Activated naive CD8-positive, alpha-beta T cell treated with anti-CD3 and anti-CD28 coated beads, Interleukin-2, amount 10 ng/mL, durations not matched to agents 7 days and 5 days (primary cell): ENCODE results near the gene PTPRC. TPM values are rescaled to one million over a fixed set of nuclear protein-coding genes. Genes with fewer than 3 reads are reported as not detected.

Experiments used
- ATAC-seq: fragments of 150-1000 bp; cut with Tn5 transposase; one replicate; pipeline ENCODE4 v1.10.0; 2021; ENCODE audit warnings: low read depth, moderate library complexity
- POLR2A ChIA-PET: fragments of 350-600 bp; sonication (Branson Sonifier 250); formaldehyde crosslinking; loops from one replicate; lab custom pipeline; 2021; ENCODE audit warnings: antibody characterized with exemption; lab: Charles Lee
- DNase-seq: peaks from one replicate; pipeline ENCODE4 v3.0.0; 2021
- H3K27ac Mint-ChIP-seq: one replicate; pipeline ENCODE4 v1.8.0; 2022; ENCODE audit warnings: mild to moderate bottlenecking, mixed read lengths
- H3K27me3 Mint-ChIP-seq: one replicate; pipeline ENCODE4 v1.8.0; 2022; ENCODE audit warnings: mild to moderate bottlenecking, moderate library complexity, mixed read lengths
- H3K36me3 Mint-ChIP-seq: one replicate; pipeline ENCODE4 v1.8.0; 2021; ENCODE audit warnings: mild to moderate bottlenecking, mixed read lengths
- H3K4me1 Mint-ChIP-seq: one replicate; pipeline ENCODE4 v1.8.0; 2021; ENCODE audit warnings: mixed read lengths
- H3K4me3 Mint-ChIP-seq: one replicate; pipeline ENCODE4 v1.8.0; 2022; ENCODE audit warnings: mild to moderate bottlenecking, moderate library complexity, mixed read lengths
- H3K9me3 Mint-ChIP-seq: one replicate; pipeline ENCODE4 v1.8.0; 2021; ENCODE audit warnings: mixed read lengths
- total RNA-seq, 2 experiments: library from RNA; stranded (reverse); gene quantifications; one replicate each; pipeline ENCODE4 v1.2.3, GENCODE V29; 2021

Gene PTPRC
- total RNA-seq, 2 experiments from 2014 or later = 828 to 854 TPM

GRCh38 chr1:198627436-198628066 lies 11.3 kb upstream of the PTPRC start:
- Mint-ChIP-seq H3K9me3 (no peaks in the 10 kb centered on the region), H3K27me3 (no peaks in the 10 kb centered on the region), H3K4me3 (peak overlapping the region; percentile 69), H3K36me3 (peaks cover 12% of the 10 kb centered on the region), H3K4me1 (peaks cover 75% of the 10 kb centered on the region), H3K27ac (peak overlapping the region; percentile 69)
- POLR2A ChIA-PET = no interaction called here
- no peak for DNase-seq
- ATAC-seq = peak; percentile 25

GRCh38 chr1:198628067-198628455 lies 10.8 kb upstream of the PTPRC start:
- H3K4me1 Mint-ChIP-seq = peaks cover 73% of the 10 kb centered on the region
- POLR2A ChIA-PET = no interaction called here
- ATAC-seq = no peak
- H3K27ac Mint-ChIP-seq = peak overlapping the region; percentile 77
- no peaks in the 10 kb centered on the region for H3K9me3 Mint-ChIP-seq
- no peaks in the 10 kb centered on the region for H3K27me3 Mint-ChIP-seq
- DNase-seq = no peak
- H3K36me3 Mint-ChIP-seq = peaks cover 13% of the 10 kb centered on the region
- peak overlapping the region; percentile 69 for H3K4me3 Mint-ChIP-seq

GRCh38 chr1:198629610-198630009 lies 9.2 kb upstream of the PTPRC start:
- DNase-seq (no peak), ATAC-seq (no peak)
- peaks cover 77% of the 10 kb centered on the region for H3K4me1 Mint-ChIP-seq
- POLR2A ChIA-PET = interaction anchor here (0.6 to 1.3 kb wide), 2 partner anchors 9 to 38 kb away, joined by 3 read pairs; no protein-coding TSS in a partner anchor
- H3K27ac Mint-ChIP-seq = peak overlapping the region; percentile 33
- peaks cover 2% of the 10 kb centered on the region for H3K9me3 Mint-ChIP-seq
- H3K4me3 Mint-ChIP-seq = peak overlapping the region; percentile 1
- peaks cover 20% of the 10 kb centered on the region for H3K36me3 Mint-ChIP-seq
- H3K27me3 Mint-ChIP-seq = no peaks in the 10 kb centered on the region

- Mint-ChIP-seq H3K4me3 (no peak overlapping the region), H3K27ac (no peak overlapping the region)
- DNase-seq = no peak
These were observed 8.0 kb upstream of the PTPRC start for GRCh38 chr1:198630863-198631262.

GRCh38 chr1:198631292-198631691 lies 7.5 kb upstream of the PTPRC start:
- Mint-ChIP-seq H3K27ac (no peak overlapping the region), H3K9me3 (peaks cover 2% of the 10 kb centered on the region), H3K36me3 (peaks cover 17% of the 10 kb centered on the region), H3K4me3 (no peak overlapping the region), H3K27me3 (no peaks in the 10 kb centered on the region), H3K4me1 (peaks cover 76% of the 10 kb centered on the region)
- POLR2A ChIA-PET = interaction anchor here (0.6 to 1.2 kb wide), 2 partner anchors 10 to 38 kb away, joined by 4 read pairs; no protein-coding TSS in a partner anchor
- DNase-seq (no peak), ATAC-seq (no peak)

More at GRCh38 chr1:198630863-198631262, 8.0 kb upstream of the PTPRC start:
- ATAC-seq = no peak
- H3K36me3 Mint-ChIP-seq = peaks cover 20% of the 10 kb centered on the region
- H3K4me1 Mint-ChIP-seq = peaks cover 78% of the 10 kb centered on the region
- POLR2A ChIA-PET = interaction anchor here (0.6 kb wide), 1 partner anchor 37 kb away, joined by 4 read pairs; no protein-coding TSS in a partner anchor
- H3K9me3 Mint-ChIP-seq = peaks cover 2% of the 10 kb centered on the region
- no peaks in the 10 kb centered on the region for H3K27me3 Mint-ChIP-seq

GRCh38 chr1:198632007-198632406 lies 6.8 kb upstream of the PTPRC start:
- DNase-seq (no peak), ATAC-seq (no peak)
- H3K4me3 Mint-ChIP-seq = peak overlapping the region; percentile 2
- no peaks in the 10 kb centered on the region for H3K27me3 Mint-ChIP-seq
- POLR2A ChIA-PET = interaction anchor here (1.2 kb wide), 1 partner anchor 11 kb away, joined by 4 read pairs; no protein-coding TSS in a partner anchor
- H3K36me3 Mint-ChIP-seq = peaks cover 11% of the 10 kb centered on the region
- H3K9me3 Mint-ChIP-seq = peaks cover 2% of the 10 kb centered on the region
- H3K4me1 Mint-ChIP-seq = peaks cover 76% of the 10 kb centered on the region
- H3K27ac Mint-ChIP-seq = peak overlapping the region; percentile 38

GRCh38 chr1:198633675-198634121 lies 5.1 kb upstream of the PTPRC start:
- H3K27me3 Mint-ChIP-seq = no peaks in the 10 kb centered on the region
- POLR2A ChIA-PET = interaction anchor here (0.8 to 8.2 kb wide), 3 partner anchors 11 to 104 kb away, joined by 3 to 145 read pairs (median 4); no protein-coding TSS in a partner anchor
- H3K36me3 Mint-ChIP-seq = peaks cover 11% of the 10 kb centered on the region
- H3K4me1 Mint-ChIP-seq = peaks cover 72% of the 10 kb centered on the region
- peak overlapping the region; percentile 52 for H3K4me3 Mint-ChIP-seq
- no peak for DNase-seq
- H3K27ac Mint-ChIP-seq = peak overlapping the region; percentile 60
- no peak for ATAC-seq
- peaks cover 2% of the 10 kb centered on the region for H3K9me3 Mint-ChIP-seq

GRCh38 chr1:198635964-198636363 lies 2.9 kb upstream of the PTPRC start:
- H3K27me3 Mint-ChIP-seq = no peaks in the 10 kb centered on the region
- H3K9me3 Mint-ChIP-seq = peaks cover 2% of the 10 kb centered on the region
- H3K36me3 Mint-ChIP-seq = peaks cover 15% of the 10 kb centered on the region
- POLR2A ChIA-PET = interaction anchor here (0.7 to 8.2 kb wide), 7 partner anchors 8 to 112 kb away, joined by 3 to 145 read pairs (median 9); no protein-coding TSS in a partner anchor
- DNase-seq (no peak), ATAC-seq (no peak)
- H3K27ac Mint-ChIP-seq = peak overlapping the region; percentile 59
- H3K4me3 Mint-ChIP-seq = peak overlapping the region; percentile 8
- H3K4me1 Mint-ChIP-seq = peaks cover 57% of the 10 kb centered on the region

GRCh38 chr1:198636391-198636790 lies 2.4 kb upstream of the PTPRC start:
- Mint-ChIP-seq H3K27me3 (no peaks in the 10 kb centered on the region), H3K36me3 (peaks cover 17% of the 10 kb centered on the region), H3K9me3 (peaks cover 2% of the 10 kb centered on the region), H3K4me1 (peaks cover 55% of the 10 kb centered on the region), H3K4me3 (peak overlapping the region; percentile 68), H3K27ac (peak overlapping the region; percentile 81)
- DNase-seq = no peak
- no peak for ATAC-seq
- POLR2A ChIA-PET = interaction anchor here (0.7 to 8.2 kb wide), 9 partner anchors 8 to 114 kb away, joined by 3 to 145 read pairs (median 6); no protein-coding TSS in a partner anchor

GRCh38 chr1:198637157-198637556 lies 1.7 kb upstream of the PTPRC start:
- Mint-ChIP-seq H3K9me3 (peaks cover 2% of the 10 kb centered on the region), H3K4me3 (peak overlapping the region; percentile 68), H3K27ac (peak overlapping the region; percentile 81), H3K36me3 (peaks cover 24% of the 10 kb centered on the region), H3K27me3 (no peaks in the 10 kb centered on the region), H3K4me1 (peaks cover 47% of the 10 kb centered on the region)
- POLR2A ChIA-PET = interaction anchor here (0.6 to 8.2 kb wide), 12 partner anchors 9 to 115 kb away, joined by 3 to 145 read pairs (median 4); no protein-coding TSS in a partner anchor
- DNase-seq (no peak), ATAC-seq (no peak)

- no peak for DNase-seq
- H3K4me3 Mint-ChIP-seq = peak overlapping the region; percentile 98
- POLR2A ChIA-PET = interaction anchor here (0.7 to 8.2 kb wide), 9 partner anchors 9 to 298 kb away, joined by 3 to 145 read pairs (median 10); no protein-coding TSS in a partner anchor
- no peak for ATAC-seq
- peaks cover 51% of the 10 kb centered on the region for H3K4me1 Mint-ChIP-seq
- H3K27ac Mint-ChIP-seq = peak overlapping the region; percentile 94
- no peaks in the 10 kb centered on the region for H3K27me3 Mint-ChIP-seq
- H3K9me3 Mint-ChIP-seq = peaks cover 2% of the 10 kb centered on the region
- H3K36me3 Mint-ChIP-seq = peaks cover 31% of the 10 kb centered on the region
These were observed 863 bp upstream of the PTPRC start for GRCh38 chr1:198637916-198638437.

GRCh38 chr1:198638441-198638840 lies 399 bp upstream of the PTPRC start:
- Mint-ChIP-seq H3K4me3 (peak overlapping the region; percentile 98), H3K36me3 (peaks cover 30% of the 10 kb centered on the region), H3K27me3 (no peaks in the 10 kb centered on the region), H3K9me3 (no peaks in the 10 kb centered on the region), H3K4me1 (peaks cover 50% of the 10 kb centered on the region), H3K27ac (peak overlapping the region; percentile 94)
- DNase-seq (no peak), ATAC-seq (peak; percentile 1)
- POLR2A ChIA-PET = interaction anchor here (1.4 to 8.2 kb wide), 12 partner anchors 8 to 297 kb away, joined by 4 to 145 read pairs (median 18); no protein-coding TSS in a partner anchor

GRCh38 chr1:198639671-198640143 lies 867 bp downstream of the PTPRC start:
- H3K9me3 Mint-ChIP-seq = no peaks in the 10 kb centered on the region
- peaks cover 35% of the 10 kb centered on the region for H3K36me3 Mint-ChIP-seq
- H3K27ac Mint-ChIP-seq = peak overlapping the region; percentile 94
- POLR2A ChIA-PET = interaction anchor here (0.9 to 8.2 kb wide), 13 partner anchors 10 to 116 kb away, joined by 3 to 145 read pairs (median 17); no protein-coding TSS in a partner anchor
- ATAC-seq (no peak), DNase-seq (no peak)
- no peaks in the 10 kb centered on the region for H3K27me3 Mint-ChIP-seq
- H3K4me1 Mint-ChIP-seq = peaks cover 44% of the 10 kb centered on the region
- H3K4me3 Mint-ChIP-seq = peak overlapping the region; percentile 98
